AML-193 (cell line): ENCODE measurements around the gene MYO18A.

Source experiments
- DNase-seq, 2 experiments: peaks; one replicate each; lab custom pipeline; 2025; lab: John Stamatoyannopoulos, UW

MYO18A gene

DNA sequence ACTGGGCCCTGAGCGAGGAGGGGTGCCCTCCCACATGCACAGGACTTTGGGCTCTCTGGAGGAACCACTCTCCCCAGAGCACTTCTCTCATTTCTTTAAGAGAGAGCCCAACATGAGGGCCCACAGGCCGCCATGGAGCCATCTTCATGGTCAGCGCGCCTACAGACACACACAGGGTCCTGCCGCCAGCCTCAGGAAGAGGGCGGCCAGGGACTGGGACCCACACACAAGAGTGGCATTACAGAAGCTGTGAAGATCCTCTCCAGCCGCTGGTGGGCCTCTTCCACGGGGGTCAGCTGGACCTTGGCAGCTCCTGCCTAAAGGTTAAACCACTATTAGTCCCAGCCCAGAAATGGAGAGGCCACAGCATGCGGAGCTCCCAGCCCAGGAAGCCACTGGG is 54.5 kb downstream of the MYO18A start:
- no peak for DNase-seq

GRCh38 chr17:29124925-29125273 is 55.3 kb downstream of the MYO18A start:
- DNase-seq: no peak

DNA sequence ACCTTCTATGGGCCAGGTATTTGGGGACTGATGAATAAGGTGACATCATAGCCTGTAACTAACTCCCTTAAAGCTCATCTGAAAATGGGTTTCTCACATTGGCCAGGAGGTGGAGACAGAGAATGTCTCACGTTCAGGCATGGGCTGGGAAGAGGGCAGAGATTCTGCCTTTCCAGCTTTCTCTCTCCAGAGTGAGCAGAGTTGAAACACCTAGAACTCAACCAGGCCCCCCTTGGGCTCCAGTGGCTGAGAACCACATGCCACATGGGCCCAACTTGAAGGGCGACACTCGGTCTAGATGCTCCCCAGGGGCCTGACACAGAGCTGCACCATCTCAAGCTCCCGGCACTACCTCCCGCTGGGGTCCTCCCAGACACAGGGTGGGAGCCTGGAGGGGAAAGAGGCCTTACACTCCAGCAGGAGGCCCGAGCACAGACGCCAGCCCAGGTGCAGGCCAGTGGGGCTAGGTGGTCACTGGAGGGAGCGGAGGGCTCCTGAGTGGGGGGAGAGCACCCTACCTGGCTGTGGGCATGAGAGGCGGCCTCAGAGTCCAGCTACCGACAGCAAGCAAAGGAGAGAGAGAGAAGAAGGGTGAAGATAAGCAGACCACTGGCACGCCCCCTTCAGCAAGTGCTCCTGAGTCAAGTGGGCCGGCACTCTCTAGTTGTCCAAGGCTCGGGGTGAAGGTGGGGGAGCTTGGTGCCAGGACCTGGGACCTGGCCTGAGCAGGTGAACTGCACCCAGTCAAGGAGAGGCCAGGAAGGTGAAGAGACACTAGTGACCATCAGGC is 55.9 kb downstream of the MYO18A start:
- DNase-seq: peak; percentile 84 to 88

DNA sequence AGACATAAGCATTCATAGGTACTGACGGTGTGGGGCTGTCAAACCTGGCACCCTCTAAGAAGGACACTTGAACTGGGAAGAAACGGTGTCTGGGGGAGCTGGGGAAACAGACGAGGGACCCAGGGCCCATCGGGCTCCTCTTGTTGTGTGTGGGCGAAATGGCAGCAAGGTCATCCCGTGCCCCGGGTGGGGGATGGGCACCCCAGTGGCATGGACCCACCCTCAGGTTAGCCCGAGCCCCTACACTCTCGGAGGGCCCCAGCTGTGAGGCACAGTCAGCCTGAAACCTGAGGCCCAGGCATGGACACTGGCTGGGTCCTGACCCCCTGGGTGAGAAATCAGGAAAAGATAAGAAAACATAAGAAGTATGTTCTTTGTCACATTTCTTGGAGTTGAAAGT is 57.1 kb downstream of the MYO18A start:
- DNase-seq: no peak

- no peak for DNase-seq
These were observed 58.8 kb downstream of the MYO18A start for GRCh38 chr17:29121442-29121841.

- no peak for DNase-seq
These were observed 59.8 kb downstream of the MYO18A start for GRCh38 chr17:29120433-29120832.

DNA sequence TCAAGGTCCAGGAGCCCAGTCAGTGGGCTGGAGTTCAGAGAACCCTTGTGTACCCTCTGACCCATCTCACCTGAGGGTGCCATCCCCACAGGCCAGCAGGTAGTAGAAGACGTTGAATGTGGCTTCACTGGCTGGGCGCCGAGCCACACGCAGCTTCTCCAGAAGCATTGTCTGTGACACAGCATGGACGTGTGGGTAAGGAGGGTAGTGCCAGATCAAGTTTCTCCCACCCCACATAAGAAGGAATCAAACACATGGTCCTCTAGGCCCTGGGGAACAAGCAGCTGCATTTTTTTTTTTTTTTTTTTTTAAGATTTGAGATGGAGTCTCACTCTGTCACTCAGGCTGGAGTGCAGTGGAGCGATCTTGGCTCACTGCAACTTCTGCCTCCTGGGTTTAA is 60.9 kb downstream of the MYO18A start:
- DNase-seq: no peak

GRCh38 chr17:29116804-29117753 is 63.1 kb downstream of the MYO18A start:
- DNase-seq: peak; percentile 53 to 59

GRCh38 chr17:29115961-29116803 is 64.0 kb downstream of the MYO18A start:
- peak; percentile 28 to 39 for DNase-seq

GRCh38 chr17:29115435-29115834 is 64.8 kb downstream of the MYO18A start:
- DNase-seq: no peak

GRCh38 chr17:29114141-29114540 is 66.1 kb downstream of the MYO18A start:
- DNase-seq: no peak

DNA sequence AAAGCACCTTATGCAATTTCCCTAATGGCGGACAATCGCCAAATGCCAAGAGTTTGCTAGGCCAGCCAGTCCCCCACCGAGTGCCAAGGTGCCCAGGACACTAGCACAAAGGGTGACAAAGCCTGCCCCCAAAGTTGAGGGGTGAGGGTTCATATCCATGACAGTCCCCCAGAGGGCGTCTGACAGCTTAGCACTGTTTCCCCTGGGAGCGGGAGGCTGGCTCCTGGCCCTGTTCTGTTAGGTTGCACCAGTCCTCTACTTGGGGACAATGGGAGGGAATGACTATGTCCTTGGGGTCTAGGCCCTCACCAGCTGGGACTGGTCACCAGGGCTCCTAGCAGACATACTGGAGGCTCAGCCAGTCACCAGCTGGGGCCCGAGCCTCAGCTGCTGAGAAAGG is 66.9 kb downstream of the MYO18A start:
- no peak for DNase-seq

DNA sequence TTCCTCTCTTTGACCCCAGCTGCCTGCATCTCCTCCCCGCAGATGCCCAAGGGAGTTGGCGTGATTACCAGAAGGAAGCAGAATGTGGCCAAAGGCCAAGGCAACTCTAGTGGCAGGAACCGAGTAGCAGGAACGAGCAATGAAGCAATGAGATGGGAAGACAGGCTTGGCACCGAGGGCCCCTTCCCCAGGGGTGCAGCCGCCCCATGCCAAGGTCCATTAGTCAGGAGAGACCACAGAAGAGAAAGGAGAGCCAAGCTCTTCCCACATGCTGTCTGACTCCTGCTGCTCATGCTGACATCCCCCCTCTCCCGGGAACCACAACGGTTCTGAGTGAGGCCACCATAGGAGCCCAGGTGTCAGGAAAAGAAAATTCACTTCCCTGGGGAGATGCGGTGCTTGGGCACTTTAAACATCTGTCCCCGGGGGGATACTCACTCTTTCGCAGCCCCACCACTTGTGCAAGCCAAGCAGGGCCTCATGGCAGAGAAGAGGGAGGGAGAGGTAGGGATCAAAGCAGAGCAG is 67.4 kb downstream of the MYO18A start:
- DNase-seq: no peak

- peak; percentile 34 to 39 for DNase-seq
These were observed 68.2 kb downstream of the MYO18A start for GRCh38 chr17:29111816-29112499.

DNA sequence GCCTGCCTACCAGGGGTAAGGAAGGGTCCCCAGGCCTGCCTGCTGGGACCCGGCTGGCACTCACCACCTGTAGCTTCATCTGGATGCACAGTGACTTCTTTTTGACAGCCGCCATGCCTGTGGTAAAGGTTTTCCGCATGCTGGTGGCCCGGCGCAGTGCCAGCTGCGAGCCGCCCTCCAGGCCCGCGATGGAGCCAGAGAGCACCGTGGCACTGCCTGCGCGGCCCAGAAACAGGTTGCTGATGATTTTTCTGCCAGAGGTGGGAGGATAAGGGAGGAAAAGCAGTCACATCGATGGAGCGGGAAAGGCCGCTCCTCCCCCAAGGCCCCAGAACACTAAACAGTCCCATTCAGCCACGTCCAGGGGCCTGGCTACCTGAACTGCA is 69.8 kb downstream of the MYO18A start:
- no peak for DNase-seq

GRCh38 chr17:29109477-29110371 is 70.5 kb downstream of the MYO18A start:
- DNase-seq: no peak

DNA sequence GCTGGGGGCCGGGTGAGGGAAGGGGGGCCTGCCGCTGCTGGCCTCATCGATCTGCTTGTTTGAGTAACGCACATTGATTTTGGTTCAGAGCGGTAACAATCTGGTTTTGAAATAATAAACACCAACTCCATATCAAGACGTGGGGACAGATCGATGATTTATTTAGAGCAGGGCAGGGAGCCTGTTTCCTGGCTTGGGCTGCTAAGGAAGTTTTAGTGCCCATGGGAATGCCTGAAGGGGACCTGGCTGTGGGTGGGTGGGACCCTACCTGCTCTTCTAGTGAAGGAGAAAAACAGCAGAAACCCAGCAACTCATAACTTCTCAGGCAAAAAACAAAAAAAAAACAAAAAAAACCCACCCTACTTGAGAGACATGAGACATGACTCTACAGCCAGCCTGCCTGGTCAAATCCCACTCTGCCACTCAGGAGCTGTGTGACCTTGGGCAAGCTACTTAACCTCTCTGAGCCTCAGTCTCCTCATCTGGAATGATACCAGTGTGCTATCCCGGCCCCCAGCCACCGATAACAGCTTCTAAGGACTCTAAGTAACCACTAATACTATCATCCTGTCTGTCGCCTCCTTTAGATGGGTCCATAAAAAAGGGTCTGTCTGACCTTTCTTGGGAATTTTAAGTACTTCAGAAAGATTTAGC is 71.2 kb downstream of the MYO18A start:
- no peak for DNase-seq

DNA sequence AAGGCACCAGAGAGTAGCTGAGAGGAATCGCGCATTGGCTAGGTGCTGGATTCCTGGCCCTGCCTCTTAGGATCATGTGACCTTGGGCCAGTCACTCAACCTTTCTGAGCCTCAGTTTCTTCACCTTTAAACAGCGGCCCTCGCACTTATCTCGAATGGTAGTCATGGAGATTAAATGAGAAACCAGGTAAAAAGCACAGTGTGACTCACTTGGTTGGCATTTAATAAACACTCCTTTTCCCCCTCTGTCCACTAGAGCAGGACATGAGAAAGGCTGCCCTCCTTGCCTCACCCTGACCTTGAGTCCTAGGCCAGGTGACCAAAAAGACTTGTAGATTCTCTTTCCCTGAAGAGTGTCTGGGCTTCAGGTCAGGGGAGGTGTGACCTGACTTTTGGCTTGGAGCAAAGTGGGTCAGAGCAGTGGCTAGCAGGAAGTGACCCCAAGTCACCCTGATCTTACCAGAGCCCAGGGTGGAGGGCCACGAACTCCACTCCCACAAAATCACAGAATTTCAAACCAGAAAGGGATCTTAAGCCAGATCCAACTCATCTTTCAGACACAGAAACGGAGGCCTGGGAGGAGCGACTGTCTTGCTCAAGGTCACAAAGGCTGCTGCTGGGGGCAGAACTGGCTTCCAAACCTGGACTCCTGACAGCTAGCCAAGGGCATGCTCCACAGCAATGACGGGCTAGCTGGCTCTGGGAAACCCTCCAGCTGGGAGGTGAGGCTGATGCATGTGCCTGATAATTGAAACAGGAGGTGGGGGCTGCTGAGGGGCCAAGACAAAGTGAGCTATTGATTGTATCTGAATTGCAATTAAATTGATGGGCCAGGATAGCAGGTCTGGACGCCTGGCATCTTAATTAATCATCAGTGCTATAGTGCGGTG is 72.0 kb downstream of the MYO18A start:
- DNase-seq: no peak

DNA sequence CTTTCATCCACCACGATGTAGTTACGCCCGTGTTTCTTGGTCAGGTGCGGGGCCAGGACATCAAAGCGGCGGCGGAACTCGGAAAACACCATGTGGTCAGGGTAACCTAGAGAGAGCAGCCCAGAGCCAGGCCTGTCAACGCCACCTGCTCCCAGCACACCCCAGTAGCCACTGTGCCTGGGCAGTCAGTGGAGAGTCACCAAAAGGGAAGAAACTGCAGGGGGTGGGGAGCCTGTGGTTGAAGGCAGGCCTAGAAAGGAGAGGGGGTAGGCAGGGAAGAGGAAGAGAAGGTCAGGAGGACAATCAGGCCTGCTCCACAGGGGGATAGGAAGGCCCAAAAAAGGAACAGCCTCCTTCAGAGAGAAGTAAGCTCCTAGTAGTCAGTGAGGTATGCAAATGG is 73.1 kb downstream of the MYO18A start:
- peak in 1 of 2 experiments; percentile 5 for DNase-seq
